T follicular helper cell (primary cell): ENCODE results near the gene SPTLC2.
"Not testable (repeated sequence)": the region's sequence is repeated elsewhere in the genome, so short reads cannot be mapped to it uniquely, and the experiment has no call there.

ENCODE experiments used
- DNase-seq: peaks from one replicate; pipeline ENCODE4 v3.0.0-alpha.2; 2020; ENCODE audit warnings: low read depth
- total RNA-seq, 2 experiments: gene quantifications; one replicate each; lab custom pipeline; 2026; lab: John Stamatoyannopoulos, UW

SPTLC2 gene, protein sequence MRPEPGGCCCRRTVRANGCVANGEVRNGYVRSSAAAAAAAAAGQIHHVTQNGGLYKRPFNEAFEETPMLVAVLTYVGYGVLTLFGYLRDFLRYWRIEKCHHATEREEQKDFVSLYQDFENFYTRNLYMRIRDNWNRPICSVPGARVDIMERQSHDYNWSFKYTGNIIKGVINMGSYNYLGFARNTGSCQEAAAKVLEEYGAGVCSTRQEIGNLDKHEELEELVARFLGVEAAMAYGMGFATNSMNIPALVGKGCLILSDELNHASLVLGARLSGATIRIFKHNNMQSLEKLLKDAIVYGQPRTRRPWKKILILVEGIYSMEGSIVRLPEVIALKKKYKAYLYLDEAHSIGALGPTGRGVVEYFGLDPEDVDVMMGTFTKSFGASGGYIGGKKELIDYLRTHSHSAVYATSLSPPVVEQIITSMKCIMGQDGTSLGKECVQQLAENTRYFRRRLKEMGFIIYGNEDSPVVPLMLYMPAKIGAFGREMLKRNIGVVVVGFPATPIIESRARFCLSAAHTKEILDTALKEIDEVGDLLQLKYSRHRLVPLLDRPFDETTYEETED
- total RNA-seq, result 100 to 104 reads per million in 2 experiments

DNA sequence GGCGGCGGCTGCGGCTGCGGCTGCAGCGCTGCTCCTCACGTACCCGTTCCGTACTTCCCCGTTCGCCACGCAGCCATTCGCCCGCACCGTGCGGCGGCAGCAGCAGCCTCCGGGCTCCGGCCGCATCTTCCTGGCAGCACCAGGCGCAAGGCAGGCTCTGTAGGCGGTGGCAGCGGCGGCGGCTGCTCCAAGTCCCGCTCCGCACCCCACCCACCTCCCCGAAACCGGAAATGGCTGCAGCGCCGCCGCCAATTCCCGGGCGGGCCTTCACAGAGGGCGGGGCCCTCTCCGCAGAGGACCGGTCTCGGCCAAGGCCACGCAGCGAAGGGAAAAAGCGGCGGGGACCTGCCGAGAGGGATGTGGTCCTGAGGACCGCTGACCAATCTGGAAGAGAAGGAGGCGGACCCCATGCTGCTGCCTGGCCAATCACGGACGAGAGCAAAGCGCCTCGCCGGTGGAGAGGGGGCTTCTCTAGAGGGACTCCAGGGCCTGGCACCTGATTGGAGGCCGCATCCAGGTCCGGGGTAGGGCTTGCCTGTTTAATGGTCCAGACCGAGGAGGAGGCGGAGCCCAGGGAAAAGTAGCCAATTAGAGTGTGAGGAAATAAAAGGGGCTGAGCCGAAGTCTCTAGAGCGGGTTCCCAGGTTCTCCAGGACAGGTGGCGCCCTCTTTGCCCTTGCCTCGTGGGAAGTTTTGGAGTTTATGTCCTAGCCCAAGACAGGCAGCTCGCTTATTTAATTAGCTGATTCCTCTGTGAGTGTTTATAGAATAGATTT, at the start of gene SPTLC2:
Gene SPTLC2 (minus strand): TSS at position 184 of the 776 bp plus-strand sequence. CDS start 58 bp downstream, at position 126.
- DNase-seq, result peak; percentile 96

GRCh38 chr14:77663293-77663692, 46.9 kb upstream of the SPTLC2 start:
- no peak for DNase-seq

DNA sequence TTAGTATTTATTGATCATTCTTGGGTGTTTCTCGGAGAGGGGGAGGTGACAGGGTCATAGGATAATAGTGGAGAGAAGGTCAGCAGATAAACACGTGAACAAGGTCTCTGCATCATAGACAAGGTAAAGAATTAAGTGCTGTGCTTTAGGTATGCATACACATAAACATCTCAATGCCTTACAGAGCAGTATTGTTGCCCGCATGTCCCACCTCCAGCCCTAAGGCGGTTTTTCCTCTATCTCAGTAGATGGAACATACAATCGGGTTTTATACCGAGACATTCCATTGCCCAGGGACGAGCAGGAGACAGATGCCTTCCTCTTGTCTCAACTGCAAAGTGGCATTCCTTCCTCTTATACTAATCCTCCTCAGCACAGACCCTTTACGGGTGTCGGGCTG, 45.1 kb upstream of the SPTLC2 start:
- not testable (repeated sequence) for DNase-seq

- DNase-seq, result no peak
Observed at GRCh38 chr14:77660754-77661153, 44.3 kb upstream of the SPTLC2 start.

DNA sequence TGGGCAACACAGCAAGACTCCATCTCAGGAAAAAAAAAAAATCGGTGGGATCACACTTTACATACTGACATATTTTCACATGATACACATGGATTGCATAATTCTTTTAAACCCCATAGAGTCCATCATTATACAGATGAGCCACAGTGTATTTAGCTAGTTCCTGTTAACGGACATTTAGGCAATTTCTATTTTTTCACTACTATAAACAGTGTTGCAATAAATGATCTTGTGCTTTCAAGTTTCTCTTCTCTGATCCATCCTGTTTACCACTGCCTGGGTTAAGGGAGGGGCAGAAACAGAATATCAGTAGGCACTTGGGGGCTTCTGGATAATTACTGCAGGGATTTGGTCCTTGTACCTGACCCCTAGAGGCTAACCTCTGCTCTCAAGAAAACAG, 43.4 kb upstream of the SPTLC2 start:
- no peak for DNase-seq

GRCh38 chr14:77657280-77657679, 40.8 kb upstream of the SPTLC2 start:
- DNase-seq, result no peak

DNA sequence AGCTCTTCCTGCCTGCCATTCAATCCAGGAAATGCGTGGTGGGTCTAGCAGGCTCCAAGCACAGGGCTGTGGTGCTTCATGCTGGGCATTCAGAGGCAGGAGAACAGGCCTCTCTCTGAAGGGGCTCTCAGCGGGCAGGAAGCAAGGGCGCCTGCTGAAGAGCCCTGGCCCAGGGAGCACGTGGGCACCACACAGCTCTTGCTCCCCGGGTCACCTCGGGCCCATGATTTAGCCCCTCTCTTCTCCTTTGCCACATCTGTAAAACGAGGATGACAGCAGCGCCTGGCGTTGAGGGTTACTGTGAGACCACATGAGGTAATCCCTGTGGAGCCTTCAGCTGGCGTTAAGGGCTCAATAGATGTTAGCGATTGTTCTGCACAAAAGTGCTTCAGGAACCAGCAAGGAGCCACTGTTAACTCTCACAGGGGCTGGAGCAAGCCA, 37.6 kb upstream of the SPTLC2 start:
- no peak for DNase-seq

DNA sequence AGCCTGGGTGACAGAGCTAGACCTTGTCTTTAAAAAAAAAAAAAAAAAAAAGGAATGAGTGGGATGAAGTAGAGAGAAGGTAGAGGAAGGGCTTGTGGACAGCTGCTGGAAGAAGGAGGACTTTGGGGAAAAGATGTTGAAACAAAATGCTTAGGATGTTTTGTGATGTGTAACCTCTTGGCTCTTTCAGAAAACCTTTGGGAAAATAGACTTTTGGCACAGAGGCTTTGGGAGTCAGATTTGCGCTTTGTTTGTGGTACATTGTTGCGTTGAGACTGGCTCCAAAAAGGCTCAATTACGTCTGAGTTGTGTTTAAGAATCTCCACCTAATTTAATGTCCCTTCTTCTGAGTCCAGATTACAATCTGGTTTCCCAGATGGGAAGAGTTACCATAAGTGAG, 32.9 kb upstream of the SPTLC2 start:
- no peak for DNase-seq

GRCh38 chr14:77648520-77649200, 32.2 kb upstream of the SPTLC2 start:
- DNase-seq, result no peak

GRCh38 chr14:77647853-77648252, 31.4 kb upstream of the SPTLC2 start:
- no peak for DNase-seq

- DNase-seq, result no peak
Observed at GRCh38 chr14:77646907-77647306, 30.5 kb upstream of the SPTLC2 start.

DNA sequence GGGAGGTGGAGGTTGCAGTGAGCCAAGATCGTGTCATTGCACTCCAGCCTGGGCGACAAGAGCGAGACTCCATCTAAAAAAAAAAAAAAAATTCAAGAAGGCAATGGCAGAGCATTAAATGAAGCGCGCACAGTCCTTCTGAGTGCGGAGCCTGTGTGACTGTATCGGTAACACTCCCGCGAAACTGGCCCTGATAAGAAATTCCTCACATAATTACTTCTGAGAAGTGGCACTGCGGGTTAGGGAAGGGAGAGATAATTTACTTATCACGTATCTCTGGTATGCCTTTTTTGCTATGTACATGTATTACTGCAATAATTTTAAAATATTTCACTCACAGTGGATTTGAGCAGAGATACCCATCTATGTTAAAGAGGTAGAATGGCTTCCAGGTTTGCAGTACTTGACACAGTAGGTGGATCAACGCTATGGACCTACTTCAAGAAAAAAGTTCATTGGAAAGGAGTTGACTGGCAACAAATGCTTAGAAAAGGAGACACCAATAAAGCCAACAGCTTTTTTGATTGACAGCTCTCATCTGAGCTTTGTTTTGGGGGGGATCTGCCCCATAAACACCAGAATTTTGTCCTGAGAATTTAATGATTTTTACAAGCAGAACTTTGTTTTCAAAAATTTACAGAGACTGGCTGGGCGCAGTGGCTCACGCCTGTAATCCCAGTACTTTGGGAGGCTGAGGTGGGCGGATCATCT, 29.2 kb upstream of the SPTLC2 start:
- DNase-seq, result no peak

DNA sequence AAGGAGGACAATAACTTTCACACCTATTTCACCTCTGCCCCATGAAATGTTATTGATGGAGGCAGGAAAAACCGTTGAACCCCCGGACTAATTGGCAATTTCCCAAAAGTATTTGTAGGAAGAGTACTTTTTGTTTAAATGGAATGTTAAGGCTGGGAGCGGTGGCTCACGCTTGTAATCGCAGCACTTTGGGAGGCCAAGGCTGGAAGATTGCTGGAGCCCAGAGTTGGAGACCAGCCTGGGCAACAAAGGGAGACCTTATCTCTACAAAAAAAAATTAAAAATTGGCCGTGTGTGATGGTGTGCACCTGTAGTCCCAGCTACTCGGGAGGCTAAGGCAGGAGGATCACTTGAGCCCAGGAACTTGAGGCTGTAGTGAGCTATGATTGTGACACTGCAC, 26.0 kb upstream of the SPTLC2 start:
- no peak for DNase-seq

DNA sequence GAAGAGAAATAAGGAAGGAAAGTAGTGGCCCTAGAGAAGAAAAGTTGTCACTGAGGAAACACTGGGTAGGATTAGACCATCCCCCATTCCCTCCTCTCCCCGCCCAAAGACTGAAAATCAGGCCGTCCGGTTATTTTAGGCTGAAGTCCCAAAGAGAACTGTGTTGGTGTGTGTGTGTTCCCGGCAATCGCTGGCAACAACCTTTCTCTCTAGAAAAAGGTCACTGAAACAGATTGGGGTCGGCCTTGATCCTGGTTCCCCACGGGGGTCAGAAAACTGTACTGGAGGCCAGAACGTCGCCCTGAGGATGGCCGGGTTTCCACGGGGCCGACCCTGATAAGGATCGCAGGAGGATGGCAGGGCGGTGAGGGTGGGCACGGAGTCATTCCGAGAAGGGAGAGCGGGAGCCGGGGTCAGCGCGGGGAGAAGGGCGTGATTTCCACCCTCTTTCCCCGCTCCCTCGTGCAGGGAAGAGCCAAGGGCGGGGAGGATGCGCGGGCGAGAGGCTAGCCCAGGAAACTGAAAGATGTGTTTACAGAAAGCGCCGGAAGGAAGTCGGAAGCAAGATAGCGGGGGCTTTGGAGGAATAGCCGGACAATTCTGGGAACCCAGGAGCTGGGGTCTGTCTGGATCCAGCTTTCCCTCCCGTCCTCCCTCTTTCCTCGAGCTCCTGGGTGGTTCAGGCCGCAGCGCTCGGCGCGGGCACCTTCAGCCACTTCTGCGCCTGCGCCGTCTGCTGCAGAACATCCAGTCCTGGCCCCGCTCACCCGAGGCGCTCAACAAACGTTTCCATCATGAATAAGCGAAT, 25.3 kb upstream of the SPTLC2 start:
- peak; percentile 33 for DNase-seq

DNA sequence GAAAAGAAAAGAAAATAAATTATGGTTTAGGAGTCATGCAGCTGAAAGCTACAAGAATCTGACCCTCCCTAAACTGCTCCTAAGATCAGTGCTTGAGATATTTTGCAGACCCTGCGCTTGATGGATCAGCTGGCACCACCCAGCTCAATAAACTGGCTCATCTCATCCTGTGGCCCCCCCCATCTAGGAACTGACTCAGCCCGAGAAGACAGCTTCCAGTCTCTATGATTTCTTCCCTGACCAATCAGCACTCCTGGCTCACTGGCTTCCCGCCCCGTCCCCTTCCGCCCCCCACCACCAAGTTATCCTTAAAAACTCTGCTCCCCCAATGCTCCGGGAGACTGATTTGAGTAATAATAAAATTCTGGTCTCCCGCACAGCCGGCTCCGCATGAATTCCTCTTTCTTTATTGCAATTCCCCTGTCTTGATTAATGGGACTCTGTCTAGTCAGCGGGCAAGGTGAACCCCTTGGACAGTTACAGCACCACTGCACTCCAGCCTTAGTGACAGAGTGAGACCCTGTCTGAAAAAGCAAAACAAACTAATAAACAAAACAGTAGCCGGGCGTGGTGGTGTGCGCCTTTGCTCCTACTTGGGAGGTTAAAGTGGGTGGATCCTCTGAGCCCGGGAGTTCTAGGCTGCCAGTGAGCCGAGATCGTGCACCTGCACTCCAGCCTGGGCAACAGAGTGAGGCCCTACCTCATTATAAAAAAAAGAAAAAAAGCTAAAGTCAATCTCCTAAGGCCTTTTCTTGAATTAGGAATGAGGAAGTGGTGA, 24.5 kb upstream of the SPTLC2 start:
- DNase-seq, result no peak

DNA sequence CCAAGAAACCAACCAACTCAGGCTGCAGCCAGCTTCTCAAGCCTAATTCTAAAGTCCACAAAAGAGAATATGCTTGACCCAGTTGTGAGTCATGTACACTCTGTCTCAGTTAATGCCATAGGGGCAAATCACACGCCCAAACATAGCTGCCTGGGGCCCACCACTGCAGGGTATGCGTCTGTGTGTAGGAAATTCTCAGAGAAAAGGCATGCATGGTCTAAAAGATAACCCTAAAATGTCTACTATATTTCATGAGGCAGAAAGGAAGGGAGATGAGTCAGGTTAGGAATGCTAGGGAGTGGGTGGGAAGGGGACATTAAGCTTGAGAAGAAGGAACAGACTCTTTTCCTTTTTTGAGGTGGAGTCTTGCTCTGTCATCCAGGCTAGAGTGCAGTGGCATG, 22.3 kb upstream of the SPTLC2 start:
- no peak for DNase-seq

- not testable (repeated sequence) for DNase-seq
Observed at GRCh38 chr14:77635869-77636268, 19.4 kb upstream of the SPTLC2 start.

GRCh38 chr14:77635466-77635865, 19.0 kb upstream of the SPTLC2 start:
- not testable (repeated sequence) for DNase-seq

DNA sequence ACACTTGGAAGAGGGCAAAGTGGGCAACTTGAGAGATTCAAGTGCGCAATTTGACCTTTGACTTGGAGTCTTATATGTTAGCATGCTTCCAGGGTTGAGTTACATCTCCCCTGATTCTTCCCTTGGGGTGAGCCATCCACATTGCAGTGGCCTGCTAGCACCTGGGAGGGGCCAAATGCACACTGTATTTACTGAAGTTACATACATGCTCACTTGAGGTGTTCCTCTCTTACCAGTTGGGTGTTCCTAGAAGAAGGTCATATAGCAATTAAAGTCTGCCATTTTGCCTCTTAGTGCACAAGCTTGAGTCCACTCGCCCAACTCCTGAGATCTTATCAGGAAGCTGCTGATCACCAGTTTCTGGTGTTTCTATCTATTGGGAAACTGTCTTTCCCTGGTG, 13.7 kb upstream of the SPTLC2 start:
- no peak for DNase-seq

- DNase-seq, result no peak
Observed at GRCh38 chr14:77625360-77625759, 8.9 kb upstream of the SPTLC2 start.
